Ecto neural progenitor cell (in vitro differentiated cells): ENCODE data around the gene STRN3.
"Not testable (repeated sequence)": the region's sequence is repeated elsewhere in the genome, so short reads cannot be mapped to it uniquely, and the experiment has no call there.

Experiments used
- DNase-seq: peaks from one replicate; pipeline ENCODE4 v3.0.0-alpha.2; 2018; ENCODE audit warnings: low spot score

The STRN3 gene

DNA sequence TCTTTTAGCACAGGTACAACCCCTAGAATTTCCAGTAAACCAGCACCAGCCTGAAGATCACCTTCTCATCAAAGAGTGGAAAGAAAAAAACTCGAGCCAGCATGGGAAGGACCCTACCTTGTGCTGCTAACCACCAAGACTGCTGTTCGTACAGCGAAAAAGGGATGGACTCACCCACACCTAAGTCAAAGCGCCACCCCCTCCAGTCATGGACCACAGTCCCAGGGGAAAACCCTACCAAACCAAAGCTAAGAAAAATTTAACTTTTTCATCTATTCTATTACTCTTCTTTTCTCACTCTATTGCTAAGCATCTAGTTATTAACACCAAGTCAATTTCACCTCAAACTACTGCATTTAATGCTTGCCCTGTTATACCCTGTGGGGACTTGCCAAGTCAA, 56.4 kb downstream of the STRN3 start:
- not testable (repeated sequence) for DNase-seq

- DNase-seq = not testable (repeated sequence)
Observed at GRCh38 chr14:30967364-30968098, 58.6 kb downstream of the STRN3 start.

DNA sequence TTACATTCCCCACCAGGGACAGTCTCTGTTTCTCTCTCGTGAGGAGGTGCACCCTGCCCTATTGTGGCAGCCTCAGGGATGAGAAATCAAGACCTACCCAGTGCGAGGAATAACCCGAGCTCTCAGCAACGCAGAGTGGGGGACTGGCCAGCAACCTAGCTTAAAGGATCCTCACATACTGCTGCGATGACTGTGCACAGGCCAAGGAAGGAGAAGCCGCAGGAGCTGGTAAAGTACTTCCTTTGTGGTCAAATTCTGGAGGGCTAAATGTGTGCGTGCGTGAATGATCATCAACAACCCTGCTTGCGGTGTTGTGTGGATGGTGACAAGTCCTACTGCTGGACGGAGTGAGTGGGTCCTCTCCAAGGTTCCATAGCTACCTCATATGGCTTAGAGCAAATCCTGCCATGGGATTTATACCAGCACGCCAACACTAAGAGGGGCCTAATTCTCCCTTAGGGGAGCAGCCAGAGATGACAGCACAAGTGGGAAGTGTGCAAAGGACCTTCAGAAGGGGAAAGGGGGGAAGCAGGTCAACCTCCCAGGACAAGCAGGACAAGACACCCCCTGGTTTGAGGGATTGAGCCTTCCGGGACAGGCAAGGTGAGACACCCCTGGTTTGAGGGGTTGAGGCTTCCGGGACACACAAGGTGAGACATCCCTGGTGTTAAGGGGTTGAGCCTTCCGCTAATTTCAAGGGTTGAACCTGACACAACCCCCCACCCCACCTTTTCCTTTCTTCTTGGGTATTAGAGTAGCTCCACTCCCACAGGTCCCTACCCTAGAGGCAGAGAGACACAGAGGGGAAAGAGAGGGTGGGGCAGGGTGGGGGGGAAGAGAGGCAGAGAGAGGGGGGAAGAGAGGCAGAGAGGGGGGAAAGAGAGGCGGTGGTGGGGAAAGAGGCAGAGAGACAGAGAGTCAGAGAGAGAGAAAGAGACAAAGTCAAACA, 59.5 kb downstream of the STRN3 start:
- DNase-seq = no peak

DNA sequence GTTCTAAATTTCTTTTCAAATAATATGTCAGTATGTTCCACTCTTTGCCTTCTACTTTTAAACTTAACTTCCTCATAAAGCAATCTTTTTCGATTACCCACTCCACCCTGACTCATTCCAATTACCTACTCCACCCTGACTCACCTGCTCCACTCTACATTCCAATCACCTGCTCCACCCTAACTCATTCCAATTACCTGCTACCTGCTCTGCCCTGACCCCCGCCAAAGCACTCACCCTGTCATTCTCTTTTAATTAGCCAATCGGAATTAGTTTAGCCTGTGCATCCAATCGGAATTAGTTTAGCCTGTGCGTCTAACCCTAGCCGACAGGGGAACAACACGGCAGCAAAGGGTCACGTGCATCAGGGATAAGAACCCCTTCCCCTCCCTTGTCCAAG, 60.3 kb downstream of the STRN3 start:
- DNase-seq = not testable (repeated sequence)

- DNase-seq = not testable (repeated sequence)
Observed at GRCh38 chr14:30962537-30962936, 63.6 kb downstream of the STRN3 start.

- DNase-seq = no peak
Observed at GRCh38 chr14:30961330-30961729, 64.8 kb downstream of the STRN3 start.

DNA sequence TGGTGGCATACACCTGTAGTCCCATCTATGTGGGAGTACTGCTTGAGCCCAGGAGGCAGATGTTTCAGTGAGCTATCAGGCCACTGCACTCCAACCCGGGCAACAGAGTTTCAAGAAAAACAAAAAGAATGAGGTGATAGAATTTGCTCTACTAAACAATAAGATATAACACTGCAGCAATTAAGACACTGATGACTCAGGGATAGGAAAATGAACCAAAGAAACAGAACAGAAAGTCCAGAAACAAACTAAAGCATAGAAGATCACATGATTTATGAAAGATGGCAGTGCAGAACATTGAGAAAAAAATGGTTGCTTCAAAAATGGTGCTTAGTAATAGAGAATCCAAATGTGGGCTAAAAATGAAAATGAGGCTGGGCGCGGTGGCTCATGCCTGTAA, 66.0 kb downstream of the STRN3 start:
- DNase-seq = no peak

DNA sequence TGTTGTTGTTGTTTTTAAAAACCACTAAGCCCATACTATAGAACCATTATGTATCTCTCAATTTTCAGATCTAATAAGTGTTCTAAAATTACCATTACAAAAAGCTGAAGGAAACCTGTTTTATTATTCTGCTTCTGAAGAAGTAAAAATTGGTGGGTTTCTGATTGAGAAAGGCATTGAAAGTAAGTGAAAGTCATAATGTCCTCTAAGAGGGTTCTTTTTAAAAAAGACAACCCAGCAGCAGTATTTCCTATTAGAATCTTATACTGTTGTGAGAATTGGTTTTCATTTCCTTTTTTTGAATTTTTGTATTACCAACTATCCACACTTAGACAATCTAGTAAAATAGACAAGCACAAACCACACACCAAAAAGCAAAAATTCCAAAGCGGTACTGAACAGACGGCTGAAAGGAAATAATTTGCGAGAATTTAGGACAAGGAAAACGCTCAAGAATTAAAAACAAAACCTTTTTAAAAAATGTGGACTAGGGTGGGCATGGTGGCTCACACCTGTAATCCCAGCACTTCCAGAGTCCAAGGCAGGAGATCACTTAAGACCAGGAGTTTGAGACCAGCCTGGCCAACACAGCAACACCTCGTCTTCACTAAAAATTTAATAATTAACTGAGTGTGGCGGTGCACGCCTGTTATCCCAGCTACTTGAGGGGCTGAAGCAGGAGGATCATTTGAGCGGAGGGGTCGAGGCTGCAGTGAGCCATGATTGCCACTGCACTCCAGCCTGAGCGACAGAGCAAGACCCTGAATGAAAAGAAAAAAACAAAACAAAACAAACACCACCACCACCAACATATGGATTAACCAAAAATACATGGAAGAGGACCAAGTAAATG, 67.4 kb downstream of the STRN3 start:
- DNase-seq = no peak

DNA sequence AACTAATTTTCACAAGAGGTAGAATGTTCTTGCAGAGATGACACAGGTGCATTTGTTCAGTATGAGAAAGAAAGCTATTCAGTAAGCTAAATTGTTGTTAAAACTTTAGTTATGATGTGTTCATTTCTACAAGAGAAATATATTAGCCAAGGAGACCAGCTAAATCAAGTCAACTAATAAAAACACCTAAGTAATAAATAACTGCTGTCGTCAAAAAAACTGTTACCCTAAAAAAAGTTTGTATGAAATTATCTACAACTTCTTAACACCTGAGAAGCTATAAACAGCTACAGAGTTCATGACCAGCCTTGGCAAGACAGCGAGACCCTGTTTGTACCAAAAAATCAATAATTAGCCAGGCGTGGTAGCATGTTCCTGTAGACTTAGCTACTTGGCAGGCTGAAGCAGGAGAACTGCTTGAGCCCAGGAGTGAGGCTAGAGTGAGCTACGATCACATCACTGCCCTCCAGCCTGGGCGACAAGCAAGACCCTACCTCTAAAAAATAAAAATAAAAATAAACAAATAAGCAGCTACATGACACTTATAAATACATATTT, 68.3 kb downstream of the STRN3 start:
- DNase-seq = no peak

DNA sequence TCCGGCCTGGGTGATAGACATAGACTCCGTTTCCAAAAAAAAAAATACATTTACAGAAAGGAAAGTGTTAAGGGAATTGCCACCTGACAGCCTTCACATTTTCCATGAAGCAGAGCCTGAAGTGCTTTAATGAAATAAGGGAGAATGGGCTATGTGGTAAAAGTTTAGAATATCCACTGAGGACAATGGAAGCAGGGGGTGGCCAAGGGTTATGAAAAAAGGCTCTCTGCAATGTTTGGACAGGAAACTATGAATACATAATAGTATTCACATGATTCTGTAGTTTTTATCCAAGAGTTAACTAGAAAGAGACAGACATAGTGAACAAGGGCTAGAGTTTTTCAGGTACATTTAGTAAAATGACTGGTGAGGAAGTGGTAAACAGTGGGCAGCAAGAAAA, 76.5 kb downstream of the STRN3 start:
- no peak for DNase-seq

GRCh38 chr14:30943694-30944093, 82.5 kb downstream of the STRN3 start:
- DNase-seq = no peak

DNA sequence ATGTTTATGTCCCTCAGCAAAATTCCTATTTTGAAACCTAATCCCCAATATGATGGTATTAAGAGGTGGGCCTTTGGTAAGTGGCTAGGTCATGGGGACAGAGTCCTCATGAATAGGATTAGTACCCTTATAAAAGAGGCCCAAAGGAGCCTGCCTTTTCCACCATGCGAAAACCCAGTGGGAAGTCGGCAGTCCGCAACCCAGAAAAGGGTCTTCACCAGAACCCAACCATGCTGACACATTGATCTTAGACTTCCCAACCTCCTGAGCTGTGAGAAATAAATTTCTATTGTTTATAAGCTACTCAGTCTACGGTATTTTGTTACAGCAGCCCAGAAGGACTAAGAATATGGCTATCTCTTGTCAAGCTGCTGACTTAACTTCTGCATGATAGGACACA, 85.3 kb downstream of the STRN3 start:
- DNase-seq = no peak

- no peak for DNase-seq
Observed at GRCh38 chr14:30938617-30939016, 87.6 kb downstream of the STRN3 start.

- DNase-seq = no peak
Observed at GRCh38 chr14:30935445-30935844, 90.7 kb downstream of the STRN3 start.

DNA sequence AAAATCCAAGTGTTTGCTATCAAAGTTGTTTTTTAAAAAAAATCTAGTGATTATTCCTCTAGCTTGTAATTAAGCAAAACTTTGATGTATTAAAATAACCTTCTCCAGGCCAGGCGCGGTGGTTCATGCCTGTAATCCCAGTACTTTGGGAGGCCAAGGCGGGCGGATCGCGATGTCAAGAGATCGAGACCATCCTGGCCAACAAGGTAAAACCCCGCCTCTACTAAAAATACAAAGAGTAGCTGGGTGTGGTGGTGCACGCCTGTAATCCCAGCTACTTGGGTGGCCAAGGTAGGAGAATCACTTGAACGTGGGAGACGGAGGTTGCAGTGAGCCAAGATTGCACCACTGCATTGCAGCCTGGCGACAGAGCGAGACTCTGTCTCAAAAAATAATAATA, 92.2 kb downstream of the STRN3 start:
- not testable (repeated sequence) for DNase-seq

- no peak for DNase-seq
Observed at GRCh38 chr14:30928462-30928861, 97.7 kb downstream of the STRN3 start.

DNA sequence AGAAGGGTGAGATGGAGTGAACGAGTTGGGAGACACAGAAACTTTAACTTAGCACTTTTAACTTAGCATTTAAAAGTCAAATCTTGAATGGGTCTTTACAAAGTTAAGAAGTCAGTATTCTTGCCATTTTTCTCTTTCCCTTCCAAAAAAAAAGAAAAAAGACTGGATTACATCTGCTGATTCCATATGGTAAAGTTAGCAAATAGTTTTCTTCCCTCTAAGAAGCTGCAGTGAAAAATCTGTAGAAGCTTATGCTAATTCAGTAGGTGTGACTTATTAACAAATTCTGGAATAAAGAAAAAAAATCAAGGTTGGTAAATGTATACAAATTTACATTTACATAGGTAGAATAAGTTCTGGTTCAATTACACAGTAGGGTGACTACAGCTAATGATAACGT, 100.9 kb downstream of the STRN3 start:
- no peak for DNase-seq

- DNase-seq = no peak
Observed at GRCh38 chr14:30921788-30922187, 104.4 kb downstream of the STRN3 start.

DNA sequence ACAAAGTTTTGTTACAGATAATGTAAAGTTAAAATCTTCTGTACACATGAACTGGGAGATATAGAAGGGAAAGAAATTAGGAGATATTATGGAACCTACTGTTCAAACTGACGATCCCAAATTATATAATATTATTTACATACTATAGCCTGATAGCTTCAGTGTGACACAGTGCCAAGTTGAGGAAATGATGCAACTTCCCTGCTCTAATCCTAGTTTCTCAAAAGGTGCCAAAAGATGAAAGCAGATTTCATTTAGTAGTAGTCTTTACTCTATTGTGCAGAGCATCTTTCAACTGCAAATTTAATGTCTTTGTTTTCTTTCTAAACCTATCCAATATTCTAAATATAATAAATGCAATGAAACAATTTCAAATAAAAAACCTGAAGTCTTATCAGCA, 104.9 kb downstream of the STRN3 start:
- DNase-seq = no peak

DNA sequence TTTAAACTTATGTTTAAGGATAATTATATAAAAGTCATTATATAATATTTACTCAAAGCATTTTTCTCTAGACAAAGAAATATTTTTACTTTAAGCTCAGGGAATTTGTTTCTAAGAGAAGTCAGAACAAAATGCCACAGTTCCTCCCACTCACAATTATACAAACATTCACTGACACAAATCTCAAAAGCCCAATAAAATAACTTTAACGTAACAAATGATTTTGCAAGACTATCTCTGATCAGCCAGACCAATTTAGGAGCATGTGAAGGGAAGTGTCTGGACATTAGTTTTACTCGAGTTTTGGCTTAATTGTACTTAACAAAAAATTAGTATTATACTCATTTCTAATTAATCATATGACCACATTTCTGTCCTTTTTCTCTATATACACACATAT, 110.6 kb downstream of the STRN3 start:
- no peak for DNase-seq

GRCh38 chr14:30914812-30915211, 111.4 kb downstream of the STRN3 start:
- no peak for DNase-seq

- no peak for DNase-seq
Observed at GRCh38 chr14:30908826-30909225, 117.4 kb downstream of the STRN3 start.
